Measurements from ENCODE around the gene TRIM32. TPM values are rescaled to one million over a fixed set of nuclear protein-coding genes. Genes with fewer than 3 reads are reported as not detected.

Gene TRIM32
- total RNA-seq, 1 donor from 2014 or later: 21.4 TPM

DNA sequence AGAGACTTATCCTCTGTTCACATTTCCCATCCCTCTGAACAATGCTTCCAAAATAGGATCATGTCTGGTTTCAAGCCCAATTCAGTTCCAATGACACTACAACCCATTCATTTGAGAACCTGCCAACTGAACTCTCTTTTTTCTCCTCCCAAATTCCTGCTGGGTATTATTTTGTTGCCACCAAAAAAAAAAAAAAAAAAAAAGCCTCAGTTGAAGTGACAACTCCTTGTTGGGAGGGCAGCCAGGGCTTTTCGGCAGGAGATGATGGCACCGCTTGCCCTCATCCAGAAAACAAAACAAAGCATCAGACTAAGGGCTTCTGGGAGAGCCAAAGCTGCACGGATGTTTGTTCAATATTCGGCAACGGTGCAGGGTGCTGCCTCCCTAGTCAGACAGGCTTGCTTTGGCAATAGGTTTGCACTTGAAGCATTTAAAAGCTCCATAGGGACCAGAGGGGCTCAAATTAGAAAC lies 30.6 kb upstream of the TRIM32 start:
- TF ChIP-seq, protein P1, sequence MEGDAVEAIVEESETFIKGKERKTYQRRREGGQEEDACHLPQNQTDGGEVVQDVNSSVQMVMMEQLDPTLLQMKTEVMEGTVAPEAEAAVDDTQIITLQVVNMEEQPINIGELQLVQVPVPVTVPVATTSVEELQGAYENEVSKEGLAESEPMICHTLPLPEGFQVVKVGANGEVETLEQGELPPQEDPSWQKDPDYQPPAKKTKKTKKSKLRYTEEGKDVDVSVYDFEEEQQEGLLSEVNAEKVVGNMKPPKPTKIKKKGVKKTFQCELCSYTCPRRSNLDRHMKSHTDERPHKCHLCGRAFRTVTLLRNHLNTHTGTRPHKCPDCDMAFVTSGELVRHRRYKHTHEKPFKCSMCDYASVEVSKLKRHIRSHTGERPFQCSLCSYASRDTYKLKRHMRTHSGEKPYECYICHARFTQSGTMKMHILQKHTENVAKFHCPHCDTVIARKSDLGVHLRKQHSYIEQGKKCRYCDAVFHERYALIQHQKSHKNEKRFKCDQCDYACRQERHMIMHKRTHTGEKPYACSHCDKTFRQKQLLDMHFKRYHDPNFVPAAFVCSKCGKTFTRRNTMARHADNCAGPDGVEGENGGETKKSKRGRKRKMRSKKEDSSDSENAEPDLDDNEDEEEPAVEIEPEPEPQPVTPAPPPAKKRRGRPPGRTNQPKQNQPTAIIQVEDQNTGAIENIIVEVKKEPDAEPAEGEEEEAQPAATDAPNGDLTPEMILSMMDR (conservative IDR thresholded peaks at IDR 0.05): no peak
- H3K27me3 Mint-ChIP-seq (ENCODE audit: low read depth): no peaks in the 10 kb centered on the region
- no peaks in the 10 kb centered on the region for H3K4me1 Mint-ChIP-seq
- no peak for DNase-seq (ENCODE audit: low read depth, low spot score)
- H3K4me3 Mint-ChIP-seq: no peak overlapping the region
- no peaks in the 10 kb centered on the region for H3K36me3 Mint-ChIP-seq (ENCODE audit: low read depth)
- no peak overlapping the region for H3K27ac Mint-ChIP-seq (ENCODE audit: unreplicated experiment)
- no peaks in the 10 kb centered on the region for H3K9me3 Mint-ChIP-seq

DNA sequence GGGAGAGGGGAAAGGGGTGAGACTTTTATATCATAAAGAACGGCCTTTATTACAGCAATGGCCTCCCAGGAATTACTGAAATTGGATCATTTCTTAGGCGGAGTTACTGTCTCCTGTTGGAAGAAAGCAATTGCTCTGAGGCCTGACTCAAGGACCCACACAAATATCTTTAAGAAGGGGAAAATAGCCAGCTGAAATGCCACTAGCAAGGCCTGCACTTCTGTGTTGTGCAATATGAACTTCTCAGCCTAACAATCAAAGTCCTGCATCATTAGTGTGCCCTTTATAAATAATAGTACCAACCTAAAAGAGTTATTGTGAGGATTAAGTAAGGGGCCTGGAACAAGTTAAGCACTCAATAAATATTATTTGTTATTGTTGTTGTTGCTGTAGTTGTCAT lies 30.1 kb upstream of the TRIM32 start:
- Mint-ChIP-seq H3K27me3 (ENCODE audit: low read depth) (no peaks in the 10 kb centered on the region), H3K9me3 (no peaks in the 10 kb centered on the region), H3K36me3 (ENCODE audit: low read depth) (no peaks in the 10 kb centered on the region), H3K4me1 (no peaks in the 10 kb centered on the region), H3K27ac (ENCODE audit: unreplicated experiment) (no peak overlapping the region), H3K4me3 (no peak overlapping the region)
- TF ChIP-seq, protein P1 (conservative IDR thresholded peaks at IDR 0.05): no peak
- DNase-seq (ENCODE audit: low read depth, low spot score): no peak

DNA sequence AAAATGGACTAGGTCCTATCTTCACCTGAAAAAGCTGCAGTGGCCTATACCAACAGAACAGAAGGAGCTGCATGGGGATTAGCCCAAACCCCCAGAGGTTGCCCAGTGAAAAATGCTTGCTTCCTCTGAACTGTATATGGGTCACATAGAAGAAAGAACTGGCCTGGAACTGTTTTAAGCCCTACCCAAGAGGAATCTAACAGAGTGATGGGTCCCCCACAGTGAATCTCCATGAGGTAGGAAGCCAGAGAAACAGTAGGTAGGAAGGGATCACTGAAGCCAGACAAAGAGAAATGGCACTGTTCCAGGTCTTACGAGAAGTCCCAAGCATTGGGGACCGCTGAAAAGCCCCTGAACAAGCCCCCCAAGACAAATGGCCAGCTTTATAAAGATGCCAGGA lies 28.8 kb upstream of the TRIM32 start:
- H3K27me3 Mint-ChIP-seq (ENCODE audit: low read depth): no peaks in the 10 kb centered on the region
- H3K4me3 Mint-ChIP-seq: no peak overlapping the region
- H3K36me3 Mint-ChIP-seq (ENCODE audit: low read depth): no peaks in the 10 kb centered on the region
- H3K27ac Mint-ChIP-seq (ENCODE audit: unreplicated experiment): no peak overlapping the region
- no peaks in the 10 kb centered on the region for H3K9me3 Mint-ChIP-seq
- DNase-seq (ENCODE audit: low read depth, low spot score): no peak
- TF ChIP-seq, protein P1 (conservative IDR thresholded peaks at IDR 0.05): no peak
- no peaks in the 10 kb centered on the region for H3K4me1 Mint-ChIP-seq

DNA sequence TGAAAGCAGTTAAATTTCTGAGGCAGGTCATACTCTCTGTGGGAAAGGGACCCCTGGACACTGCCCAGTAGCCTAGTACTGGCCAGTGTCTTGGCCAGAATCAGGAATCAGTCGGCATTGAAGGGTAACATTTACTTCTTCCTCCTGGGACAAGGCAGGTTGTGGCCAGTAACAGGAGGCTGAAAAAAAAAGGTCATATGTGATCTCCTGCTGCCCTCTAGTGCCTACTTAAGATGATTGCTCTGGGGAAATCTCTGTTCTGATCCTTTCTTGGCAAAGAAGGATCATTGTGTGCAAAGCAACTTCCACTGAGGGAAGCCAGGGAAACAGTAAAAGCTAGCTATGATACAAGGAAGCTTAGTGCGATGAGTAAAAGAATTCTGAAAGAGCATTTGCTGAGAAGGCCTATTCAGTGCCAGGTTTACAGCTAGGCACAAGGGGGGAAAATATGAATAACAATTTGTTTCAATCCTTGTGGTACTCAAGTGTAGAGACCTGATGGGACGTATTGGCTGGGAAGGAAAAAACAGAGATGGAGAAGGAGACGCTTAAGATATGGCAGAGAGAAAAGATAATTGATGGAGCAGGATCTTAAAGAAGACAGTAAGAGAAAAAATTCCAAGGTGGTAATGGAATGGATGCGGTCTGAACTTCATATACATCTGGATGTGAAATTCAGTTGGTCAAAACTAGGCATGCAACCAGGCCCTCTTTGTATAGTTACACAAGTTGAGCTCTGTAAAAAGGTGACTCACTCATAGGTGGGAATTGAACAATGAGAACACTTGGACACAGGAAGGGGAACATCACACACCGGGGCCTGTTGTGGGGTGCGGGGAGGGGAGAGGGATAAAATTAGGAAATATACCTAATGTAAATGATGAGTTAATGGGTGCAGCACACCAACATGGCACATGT lies 25.8 kb upstream of the TRIM32 start:
- Mint-ChIP-seq H3K4me3 (no peak overlapping the region), H3K27ac (ENCODE audit: unreplicated experiment) (no peak overlapping the region), H3K4me1 (no peaks in the 10 kb centered on the region), H3K36me3 (ENCODE audit: low read depth) (no peaks in the 10 kb centered on the region), H3K9me3 (no peaks in the 10 kb centered on the region), H3K27me3 (ENCODE audit: low read depth) (no peaks in the 10 kb centered on the region)
- TF ChIP-seq, protein P1 (conservative IDR thresholded peaks at IDR 0.05): peak; percentile 84
- DNase-seq (ENCODE audit: low read depth, low spot score): peak; percentile 3

DNA sequence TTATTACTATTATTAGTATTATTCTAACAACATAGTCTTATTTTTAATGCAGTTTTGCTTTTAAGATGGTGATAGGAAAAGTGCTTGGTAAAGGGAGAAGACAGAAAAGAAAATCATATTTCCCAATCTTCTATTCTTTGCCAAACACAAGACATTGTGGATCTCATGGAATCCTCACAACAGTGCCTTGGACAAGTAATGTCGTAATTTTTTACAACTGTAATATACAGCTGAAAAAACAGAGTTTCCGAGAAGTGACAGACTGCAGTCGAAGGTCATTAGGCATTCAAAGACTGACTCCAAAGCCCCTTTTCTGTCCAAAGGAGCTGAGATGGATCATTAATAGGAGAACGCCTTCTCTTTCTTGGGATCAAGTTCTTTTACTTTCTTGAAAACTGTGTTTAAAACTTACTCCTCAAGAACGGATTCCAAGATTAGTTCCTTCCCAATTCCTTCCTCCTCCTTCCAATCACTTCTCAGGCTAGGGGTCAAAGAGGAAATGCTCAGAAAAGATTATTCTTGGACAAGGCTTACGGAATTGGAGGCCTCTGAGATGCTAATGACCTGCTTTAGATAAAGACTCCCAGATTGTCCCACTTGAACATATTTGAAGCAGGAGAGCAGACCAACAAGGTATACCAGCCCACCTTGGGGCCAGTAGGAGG lies 24.3 kb upstream of the TRIM32 start:
- DNase-seq (ENCODE audit: low read depth, low spot score): no peak
- no peaks in the 10 kb centered on the region for H3K27me3 Mint-ChIP-seq (ENCODE audit: low read depth)
- no peaks in the 10 kb centered on the region for H3K36me3 Mint-ChIP-seq (ENCODE audit: low read depth)
- no peaks in the 10 kb centered on the region for H3K9me3 Mint-ChIP-seq
- no peaks in the 10 kb centered on the region for H3K4me1 Mint-ChIP-seq
- TF ChIP-seq, protein P1 (conservative IDR thresholded peaks at IDR 0.05): no peak
- H3K4me3 Mint-ChIP-seq: no peak overlapping the region
- no peak overlapping the region for H3K27ac Mint-ChIP-seq (ENCODE audit: unreplicated experiment)
